Suprapubic skin (tissue), 4 donors: ENCODE data around the gene CHRNB2. TPM values are rescaled to one million over a fixed set of nuclear protein-coding genes. Genes with fewer than 3 reads are reported as not detected.

Experiments
- DNase-seq, 2 donors: peaks; one replicate each; pipeline ENCODE4 v3.0.0-alpha.2; 2019; ENCODE audit warnings: low spot score in 2 of 2
- H3K27ac ChIP-seq: fragments of 200-600 bp; sonication (generic); one replicate; pipeline ENCODE4 v1.5.1; 2019
- H3K27me3 ChIP-seq: fragments of 200-600 bp; sonication (generic); one replicate; pipeline ENCODE4 v1.5.1; 2019
- H3K36me3 ChIP-seq: fragments of 200-600 bp; sonication (generic); one replicate; pipeline ENCODE4 v1.5.1; 2019
- H3K4me1 ChIP-seq: fragments of 200-600 bp; sonication (generic); one replicate; pipeline ENCODE4 v1.5.1; 2019
- H3K4me3 ChIP-seq: fragments of 200-600 bp; sonication (generic); one replicate; pipeline ENCODE4 v1.5.1; 2019; ENCODE audit warnings: mild to moderate bottlenecking
- H3K9me3 ChIP-seq: fragments of 200-600 bp; sonication (generic); one replicate; pipeline ENCODE4 v1.5.1; 2019
- EP300 ChIP-seq: sonication (generic); formaldehyde crosslinking; IDR thresholded peaks from one replicate; pipeline ENCODE4 v1.6.1; 2017; ENCODE audit warnings: antibody characterized with exemption
- POLR2A ChIP-seq, 2 donors: fragments of 450-650 bp; IDR thresholded peaks; one replicate each; pipeline ENCODE4 v1.6.1; 2017; ENCODE audit warnings: antibody characterized with exemption in 2 of 2, mild to moderate bottlenecking in 2 of 2, moderate library complexity in 2 of 2
- POLR2AphosphoS5 ChIP-seq, 3 donors: sonication (generic); formaldehyde crosslinking; IDR thresholded peaks; one replicate each; pipeline ENCODE4 v1.6.1; 2017; ENCODE audit warnings: antibody characterized with exemption in 3 of 3
- WGBS: methylation state at CpG from one replicate; pipeline ENCODE4 v1.1.5; 2018; 5-methylcytosine and 5-hydroxymethylcytosine counted together
- total RNA-seq, 4 donors: library from RNA; depleted of rRNA; stranded (reverse); fragments of >200 nt; gene quantifications; one replicate each; pipeline ENCODE4 v1.1.0, GENCODE V29; 2016
- TF ChIP-seq, protein P1 (sequence below), 2 donors: fragments of 200-600 bp in 1 of 2; fragments of 450-650 bp in 1 of 2; sonication (generic) in 1 of 2; IDR thresholded peaks; one replicate each; pipeline ENCODE4 v1.5.1; 2016 to 2019; ENCODE audit warnings: antibody characterized with exemption in 2 of 2, mild to moderate bottlenecking in 1 of 2, moderate library complexity in 1 of 2

Gene CHRNB2
- total RNA-seq, 4 donors from 2014 or later: 0.26 to 0.83 (median 0.33) TPM

DNA sequence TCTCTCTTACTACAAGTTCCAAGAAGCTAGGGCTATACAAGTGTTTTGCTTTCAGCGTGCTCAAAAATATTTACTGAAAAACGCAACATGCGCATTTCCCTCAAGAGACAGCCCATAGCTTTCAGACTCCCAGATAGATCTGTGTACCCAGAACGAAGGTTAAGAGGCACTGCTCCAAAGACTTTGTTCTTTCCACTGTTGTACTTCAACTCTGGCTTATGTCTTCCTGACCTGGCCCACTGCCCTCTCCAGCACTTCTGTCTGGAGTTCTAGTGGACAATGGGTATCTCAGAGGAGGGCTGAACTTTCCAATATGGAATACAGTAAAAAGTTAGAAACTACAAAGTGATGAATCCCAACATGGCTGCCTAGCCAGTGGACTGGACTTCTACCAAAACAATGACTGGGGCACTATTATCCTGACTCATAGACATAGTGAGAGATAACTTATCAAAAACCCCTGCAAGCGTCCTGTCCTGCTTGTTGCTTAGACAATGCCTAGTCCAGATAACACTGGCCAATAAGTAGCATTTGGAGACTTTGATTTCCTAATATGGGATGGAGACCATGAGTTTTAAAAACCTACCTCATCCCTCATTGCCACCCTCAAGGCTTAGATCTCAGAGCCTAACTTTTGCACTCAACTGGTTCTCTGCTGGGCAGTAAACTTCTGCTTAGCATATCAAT, 49.2 kb downstream of the CHRNB2 start:
- TF ChIP-seq POLR2AphosphoS5 (IDR thresholded peaks at IDR 0.05) (no peak), EP300 (no peak), POLR2A (IDR thresholded peaks at IDR 0.05) (no peak)
- TF ChIP-seq, protein P1, sequence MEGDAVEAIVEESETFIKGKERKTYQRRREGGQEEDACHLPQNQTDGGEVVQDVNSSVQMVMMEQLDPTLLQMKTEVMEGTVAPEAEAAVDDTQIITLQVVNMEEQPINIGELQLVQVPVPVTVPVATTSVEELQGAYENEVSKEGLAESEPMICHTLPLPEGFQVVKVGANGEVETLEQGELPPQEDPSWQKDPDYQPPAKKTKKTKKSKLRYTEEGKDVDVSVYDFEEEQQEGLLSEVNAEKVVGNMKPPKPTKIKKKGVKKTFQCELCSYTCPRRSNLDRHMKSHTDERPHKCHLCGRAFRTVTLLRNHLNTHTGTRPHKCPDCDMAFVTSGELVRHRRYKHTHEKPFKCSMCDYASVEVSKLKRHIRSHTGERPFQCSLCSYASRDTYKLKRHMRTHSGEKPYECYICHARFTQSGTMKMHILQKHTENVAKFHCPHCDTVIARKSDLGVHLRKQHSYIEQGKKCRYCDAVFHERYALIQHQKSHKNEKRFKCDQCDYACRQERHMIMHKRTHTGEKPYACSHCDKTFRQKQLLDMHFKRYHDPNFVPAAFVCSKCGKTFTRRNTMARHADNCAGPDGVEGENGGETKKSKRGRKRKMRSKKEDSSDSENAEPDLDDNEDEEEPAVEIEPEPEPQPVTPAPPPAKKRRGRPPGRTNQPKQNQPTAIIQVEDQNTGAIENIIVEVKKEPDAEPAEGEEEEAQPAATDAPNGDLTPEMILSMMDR (IDR thresholded peaks at IDR 0.05): no peak
- Histone ChIP-seq H3K27me3 (no peaks in the 10 kb centered on the region), H3K9me3 (no peaks in the 10 kb centered on the region), H3K36me3 (no peaks in the 10 kb centered on the region), H3K27ac (no peak overlapping the region), H3K4me3 (no peak overlapping the region), H3K4me1 (no peaks in the 10 kb centered on the region)
- DNase-seq: no peak
- 95% methylated on average over 5 of the region's 5 CpGs for WGBS

DNA sequence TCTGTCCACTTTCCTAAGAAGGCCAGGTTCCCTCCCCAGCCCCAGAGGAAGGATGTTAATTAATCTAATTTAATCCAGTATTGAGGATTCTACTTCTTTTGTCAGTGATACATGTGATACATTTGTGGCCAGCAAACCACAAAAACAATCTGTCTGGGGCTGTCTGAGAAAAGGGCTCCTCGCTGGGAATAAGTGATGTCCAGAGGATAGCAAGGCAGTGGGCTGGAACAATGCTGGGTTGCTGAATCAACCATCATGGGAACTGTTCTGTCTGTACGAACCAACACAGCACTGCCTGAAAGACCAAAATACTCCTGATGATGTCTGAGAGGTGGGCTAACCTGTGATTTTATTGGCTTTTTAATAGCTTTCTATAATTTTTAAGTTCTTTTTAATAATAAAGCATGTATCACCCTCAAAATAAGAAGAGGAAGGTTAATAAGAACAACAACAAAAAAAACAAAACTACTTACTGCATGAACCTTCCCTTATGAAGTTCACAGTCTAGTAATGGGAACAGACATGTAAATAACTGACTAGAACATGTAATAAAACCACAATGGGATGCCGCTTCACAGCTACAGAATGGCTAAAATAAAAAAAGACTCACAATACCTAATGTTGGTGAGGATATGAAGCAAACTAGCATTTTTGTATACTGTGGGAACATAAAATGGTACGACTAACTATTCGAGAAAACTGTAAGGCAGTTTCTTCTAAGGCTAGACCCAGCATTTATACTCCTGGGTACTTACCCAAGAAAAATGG, 51.8 kb downstream of the CHRNB2 start:
- WGBS: 89% methylated on average over 5 of the region's 5 CpGs
- TF ChIP-seq POLR2AphosphoS5 (IDR thresholded peaks at IDR 0.05): no peak
- TF ChIP-seq POLR2A (IDR thresholded peaks at IDR 0.05): no peak
- no peak for TF ChIP-seq EP300
- TF ChIP-seq, protein P1 (IDR thresholded peaks at IDR 0.05): no peak
- no peak for DNase-seq
- Histone ChIP-seq H3K27me3 (no peaks in the 10 kb centered on the region), H3K9me3 (no peaks in the 10 kb centered on the region), H3K36me3 (peaks cover 3% of the 10 kb centered on the region), H3K4me3 (no peak overlapping the region), H3K27ac (no peak overlapping the region), H3K4me1 (no peaks in the 10 kb centered on the region)

DNA sequence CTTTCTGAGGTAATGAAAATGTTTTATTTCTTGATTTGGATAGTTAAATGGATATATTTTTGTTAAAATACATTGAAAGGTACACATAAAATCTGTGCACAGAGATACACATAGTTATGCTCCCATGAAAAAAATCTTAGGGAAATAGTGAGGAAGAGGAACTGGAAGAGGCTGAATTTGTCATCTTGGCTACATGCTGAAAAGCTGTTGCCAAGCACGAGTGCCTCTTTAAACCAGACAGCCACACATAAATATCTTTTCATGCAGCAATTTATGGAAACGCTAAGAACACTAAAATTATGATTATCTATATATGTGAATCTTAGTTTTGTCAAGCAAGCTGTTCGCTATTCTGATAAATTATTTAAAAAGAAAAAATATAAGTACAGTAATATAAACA, 53.2 kb downstream of the CHRNB2 start:
- H3K9me3 ChIP-seq: no peaks in the 10 kb centered on the region
- peaks cover 3% of the 10 kb centered on the region for H3K36me3 ChIP-seq
- no peak for TF ChIP-seq POLR2A (IDR thresholded peaks at IDR 0.05)
- no peak for TF ChIP-seq POLR2AphosphoS5 (IDR thresholded peaks at IDR 0.05)
- no peak for TF ChIP-seq EP300
- TF ChIP-seq, protein P1 (IDR thresholded peaks at IDR 0.05): no peak
- H3K27me3 ChIP-seq: no peaks in the 10 kb centered on the region
- H3K4me3 ChIP-seq: no peak overlapping the region
- H3K27ac ChIP-seq: no peak overlapping the region
- DNase-seq: no peak
- 62% methylated on average over 3 of the region's 3 CpGs for WGBS
- no peaks in the 10 kb centered on the region for H3K4me1 ChIP-seq

DNA sequence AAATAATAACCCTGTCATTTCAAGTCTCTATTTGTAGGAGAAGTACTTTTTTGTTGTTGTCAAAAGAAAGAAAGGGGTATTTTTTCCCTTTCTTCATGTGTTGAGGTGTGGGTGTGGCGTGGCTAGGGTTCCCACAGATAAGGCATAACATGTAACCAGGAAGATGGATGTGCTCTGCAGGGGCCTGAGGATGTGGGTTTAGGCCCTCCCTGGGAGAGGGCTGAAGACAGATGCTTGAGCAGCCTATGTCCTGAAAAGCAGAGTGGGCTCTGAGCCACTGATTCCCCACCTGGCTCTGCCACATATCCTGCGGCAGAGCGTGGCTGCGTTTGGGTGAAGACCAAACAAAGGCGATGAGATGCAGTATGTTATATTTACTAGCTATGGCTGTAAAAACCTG, 54.3 kb downstream of the CHRNB2 start:
- DNase-seq: no peak
- Histone ChIP-seq H3K27me3 (no peaks in the 10 kb centered on the region), H3K9me3 (no peaks in the 10 kb centered on the region), H3K36me3 (peaks cover 3% of the 10 kb centered on the region), H3K27ac (no peak overlapping the region), H3K4me1 (peaks cover 8% of the 10 kb centered on the region), H3K4me3 (no peak overlapping the region)
- TF ChIP-seq, protein P1 (IDR thresholded peaks at IDR 0.05): no peak
- TF ChIP-seq EP300: no peak
- no peak for TF ChIP-seq POLR2A (IDR thresholded peaks at IDR 0.05)
- no peak for TF ChIP-seq POLR2AphosphoS5 (IDR thresholded peaks at IDR 0.05)
- 72% methylated on average over 5 of the region's 5 CpGs for WGBS

DNA sequence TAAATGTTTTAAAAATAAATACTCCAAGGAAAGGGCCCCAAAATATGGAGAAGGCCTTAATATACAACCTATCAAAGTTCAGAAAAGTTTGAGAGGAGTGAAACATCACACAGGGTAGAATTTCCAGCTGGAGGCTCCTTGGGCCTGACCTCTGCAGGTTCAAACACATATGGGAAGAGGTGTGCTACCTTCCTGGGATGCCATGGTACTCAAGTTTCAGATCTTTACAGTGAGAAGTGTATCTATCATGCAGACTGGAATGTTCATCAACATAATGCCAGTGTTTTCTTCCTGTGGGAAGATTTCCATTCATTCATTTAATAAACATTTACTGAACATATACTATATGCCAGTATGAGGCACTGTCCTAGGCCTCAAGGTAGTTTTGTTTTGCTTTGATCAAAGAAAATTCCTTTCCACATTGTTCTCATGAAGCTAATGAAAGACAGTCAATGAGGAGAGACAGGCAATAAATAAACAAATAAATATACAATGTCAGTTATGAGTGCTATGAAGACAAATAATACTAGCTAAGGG, 55.0 kb downstream of the CHRNB2 start:
- no peak for TF ChIP-seq POLR2AphosphoS5 (IDR thresholded peaks at IDR 0.05)
- no peaks in the 10 kb centered on the region for H3K9me3 ChIP-seq
- H3K27ac ChIP-seq: no peak overlapping the region
- peaks cover 3% of the 10 kb centered on the region for H3K36me3 ChIP-seq
- peaks cover 13% of the 10 kb centered on the region for H3K4me1 ChIP-seq
- no peak overlapping the region for H3K4me3 ChIP-seq
- H3K27me3 ChIP-seq: no peaks in the 10 kb centered on the region
- no peak for DNase-seq
